Measurements from ENCODE around the gene CYP4F2. TPM values are rescaled to one million over a fixed set of nuclear protein-coding genes. Genes with fewer than 3 reads are reported as not detected.
"Not testable (repeated sequence)": the region's sequence is repeated elsewhere in the genome, so short reads cannot be mapped to it uniquely, and the experiment has no call there.

CYP4F2 gene
- total RNA-seq, 4 donors from 2014 or later, result not detected

DNA sequence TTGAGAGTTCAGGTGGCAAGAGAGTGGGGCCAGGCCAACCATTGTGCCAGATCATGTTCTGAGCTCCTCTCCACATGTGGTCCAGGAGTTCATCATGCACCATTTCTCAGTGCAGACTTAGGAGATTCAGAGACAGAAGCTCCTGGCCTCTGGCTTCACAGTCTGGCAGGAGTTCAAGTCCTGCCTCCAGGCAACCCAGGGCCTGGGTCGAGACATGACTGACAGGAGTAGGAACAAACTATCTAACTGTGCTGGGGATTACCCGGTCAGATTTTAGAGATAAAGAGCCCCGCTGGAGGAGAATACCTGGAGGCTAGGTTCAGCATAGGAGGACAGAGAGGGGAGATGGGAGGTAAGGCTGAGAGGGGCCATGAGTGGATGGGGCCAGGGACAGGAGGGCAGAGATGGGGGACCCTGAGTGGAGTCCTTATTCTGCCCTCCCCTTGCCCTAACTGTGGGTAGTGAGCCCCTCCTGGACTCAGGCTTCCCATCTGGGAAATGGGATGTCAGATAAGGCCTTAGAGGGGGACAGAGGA, 37.4 kb upstream of the CYP4F2 start:
- DNase-seq (ENCODE audit: low spot score), result no peak
- ATAC-seq (ENCODE audit: low FRiP score), result no peak
- no peak for TF ChIP-seq CTCF (IDR thresholded peaks at IDR 0.05)

GRCh38 chr19:15934332-15935078, 36.6 kb upstream of the CYP4F2 start, which contains the start of gene CYP4F11:
Gene CYP4F11, minus strand, starts transcription at chr19:15934529. Its CDS starts 121 bp downstream, at chr19:15934408.
- DNase-seq (ENCODE audit: low spot score) (no peak), ATAC-seq (ENCODE audit: low FRiP score) (no peak)
- no peak for TF ChIP-seq CTCF (IDR thresholded peaks at IDR 0.05)

- not testable (repeated sequence) for DNase-seq (ENCODE audit: low spot score); ATAC-seq (ENCODE audit: low FRiP score)
Observed at GRCh38 chr19:15933761-15934331, 36.0 kb upstream of the CYP4F2 start.

- TF ChIP-seq CTCF (IDR thresholded peaks at IDR 0.05), result no peak
- DNase-seq (ENCODE audit: low spot score) (no peak), ATAC-seq (ENCODE audit: low FRiP score) (no peak)
Observed at GRCh38 chr19:15928321-15928720, 30.4 kb upstream of the CYP4F2 start.

- TF ChIP-seq CTCF (IDR thresholded peaks at IDR 0.05), result no peak
- DNase-seq (ENCODE audit: low spot score), result no peak
- ATAC-seq (ENCODE audit: low FRiP score), result no peak
Observed at GRCh38 chr19:15926484-15926883, 28.6 kb upstream of the CYP4F2 start.

- TF ChIP-seq CTCF (IDR thresholded peaks at IDR 0.05), result no peak
- DNase-seq (ENCODE audit: low spot score), result no peak
- ATAC-seq (ENCODE audit: low FRiP score), result no peak
Observed at GRCh38 chr19:15923702-15924101, 25.8 kb upstream of the CYP4F2 start.

- ATAC-seq (ENCODE audit: low FRiP score) (no peak), DNase-seq (ENCODE audit: low spot score) (no peak)
- no peak for TF ChIP-seq CTCF (IDR thresholded peaks at IDR 0.05)
Observed at GRCh38 chr19:15922021-15922420, 24.1 kb upstream of the CYP4F2 start.
